GM21360 (cell line): Measurements from ENCODE around the gene MGAT5B.
"Not testable (repeated sequence)": the region's sequence is repeated elsewhere in the genome, so short reads cannot be mapped to it uniquely, and the experiment has no call there.

ENCODE experiments used
- ATAC-seq: cut with Tn5 transposase; IDR thresholded peaks from one replicate; pipeline ENCODE4 v1.9.1; 2021; ENCODE audit warnings: mild to moderate bottlenecking, moderate library complexity; ENCODE audit not compliant: unreplicated experiment

The MGAT5B gene

GRCh38 chr17:76847031-76847430 is 21.2 kb upstream of the MGAT5B start:
- ATAC-seq, result no peak

- ATAC-seq, result no peak
Observed at GRCh38 chr17:76848670-76849069, 19.5 kb upstream of the MGAT5B start.

DNA sequence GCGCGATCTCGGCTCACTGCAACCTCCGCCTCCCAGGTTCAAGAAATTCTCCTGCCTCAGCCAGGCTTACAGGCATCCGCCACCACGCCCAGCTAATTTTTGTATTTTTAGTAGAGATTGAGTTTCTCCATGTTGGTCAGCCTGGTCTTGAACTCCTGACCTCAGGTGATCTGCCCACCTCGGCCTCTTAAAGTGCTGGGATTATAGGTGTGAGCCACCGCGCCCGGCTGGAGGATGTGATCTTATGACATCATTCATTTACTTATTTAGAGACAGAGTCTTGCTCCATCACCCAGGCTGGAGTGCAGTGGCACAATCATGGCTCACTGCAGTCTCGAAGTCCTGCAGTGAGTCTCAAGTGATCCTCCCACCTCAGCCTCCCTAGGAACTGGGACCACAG is 19.0 kb upstream of the MGAT5B start:
- not testable (repeated sequence) for ATAC-seq

DNA sequence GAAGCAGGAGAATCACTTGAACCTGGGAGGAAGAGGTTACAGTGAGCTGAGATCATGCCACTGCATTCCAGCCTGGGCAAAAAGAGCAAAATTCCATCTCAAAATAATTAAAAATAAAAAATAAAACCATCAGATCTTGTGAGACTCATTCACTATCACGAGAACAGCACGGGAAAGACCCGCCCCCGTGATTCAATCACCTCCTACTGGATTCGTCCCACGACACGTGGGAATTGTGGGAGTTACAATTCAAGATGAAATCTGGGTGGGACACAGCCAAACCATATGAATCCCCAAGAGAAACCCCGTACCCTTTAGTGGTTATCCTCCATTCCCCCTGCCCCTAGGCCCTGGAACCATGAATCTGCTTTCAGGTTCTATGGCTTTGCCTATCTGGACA is 15.4 kb upstream of the MGAT5B start:
- ATAC-seq, result no peak

DNA sequence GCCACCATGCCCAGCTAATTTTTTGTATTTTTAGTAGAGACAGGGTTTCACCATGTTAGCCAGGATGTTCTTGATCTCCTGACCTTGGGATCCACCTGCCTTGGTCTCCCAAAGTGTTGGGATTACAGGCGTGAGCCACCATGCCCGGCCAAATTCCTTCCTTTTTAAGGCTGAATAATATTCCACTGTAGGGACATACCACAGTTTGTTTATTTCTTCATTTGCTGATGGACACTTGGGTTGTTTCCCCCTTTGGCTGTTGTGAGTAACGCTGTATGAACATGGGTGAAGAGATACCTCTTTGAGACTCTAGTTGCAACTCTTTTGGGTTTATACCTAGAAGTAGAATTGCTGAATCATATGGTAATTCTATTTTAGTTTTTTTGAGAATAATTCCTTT is 13.1 kb upstream of the MGAT5B start:
- ATAC-seq, result no peak

DNA sequence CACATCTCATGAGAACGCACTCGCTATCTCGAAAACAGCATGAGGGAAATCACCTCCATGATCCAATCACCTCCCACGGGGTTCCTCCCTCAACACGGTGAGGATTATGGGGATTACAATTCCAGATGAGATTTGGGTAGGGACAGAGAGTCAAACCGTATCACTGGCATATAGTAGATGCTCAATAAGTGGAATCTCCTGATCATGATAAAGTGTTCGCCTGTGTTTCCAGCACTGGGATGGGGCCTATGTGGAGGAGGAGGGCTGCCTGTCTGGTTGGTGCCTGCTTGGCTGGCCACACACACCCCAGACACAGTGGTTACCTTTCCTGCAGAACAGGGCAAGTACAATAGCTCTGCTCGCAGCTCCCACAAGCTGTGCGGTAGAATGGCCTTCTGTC is 6.1 kb upstream of the MGAT5B start:
- ATAC-seq, result no peak

DNA sequence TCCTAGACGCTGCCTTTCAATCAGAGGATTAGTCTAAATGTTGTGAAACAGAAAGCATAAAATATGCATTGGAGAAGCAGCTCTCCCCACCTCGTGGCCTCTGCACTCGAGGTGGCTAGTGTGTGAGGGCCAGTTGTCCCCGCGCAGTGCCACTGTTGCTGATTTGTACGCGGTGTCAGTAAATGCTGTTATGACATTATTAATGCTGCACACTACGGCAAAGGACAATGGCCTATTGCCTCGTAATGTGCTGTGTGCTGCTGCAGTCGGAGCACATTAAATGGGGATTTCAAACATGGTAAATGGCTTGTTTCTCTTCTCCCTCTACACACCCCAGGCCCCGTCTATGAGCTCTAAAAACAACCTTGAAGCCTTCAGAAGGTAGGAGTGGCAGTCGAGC is 5.7 kb upstream of the MGAT5B start:
- ATAC-seq, result no peak

GRCh38 chr17:76864024-76864423 is 4.2 kb upstream of the MGAT5B start:
- ATAC-seq, result no peak

DNA sequence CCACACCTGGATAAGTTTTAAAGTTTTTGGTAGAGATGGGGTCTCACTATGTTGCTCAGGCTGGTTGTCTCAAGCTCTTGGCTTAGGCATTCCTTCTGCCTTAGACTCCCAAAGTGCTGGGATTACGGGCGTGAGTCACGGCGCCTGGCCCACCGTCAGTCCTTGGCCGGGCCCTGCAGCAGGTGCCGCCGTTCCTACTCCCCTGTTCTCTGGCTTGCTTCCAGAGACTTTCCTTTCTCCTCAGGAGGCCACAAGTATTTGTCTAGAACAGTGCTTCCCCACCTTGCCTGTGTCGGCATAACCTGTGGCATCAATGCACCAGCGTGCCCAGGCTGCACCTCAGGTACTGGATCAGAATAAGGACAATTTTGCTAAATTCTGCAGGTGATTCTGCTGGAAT is 3.0 kb upstream of the MGAT5B start:
- ATAC-seq, result no peak

DNA sequence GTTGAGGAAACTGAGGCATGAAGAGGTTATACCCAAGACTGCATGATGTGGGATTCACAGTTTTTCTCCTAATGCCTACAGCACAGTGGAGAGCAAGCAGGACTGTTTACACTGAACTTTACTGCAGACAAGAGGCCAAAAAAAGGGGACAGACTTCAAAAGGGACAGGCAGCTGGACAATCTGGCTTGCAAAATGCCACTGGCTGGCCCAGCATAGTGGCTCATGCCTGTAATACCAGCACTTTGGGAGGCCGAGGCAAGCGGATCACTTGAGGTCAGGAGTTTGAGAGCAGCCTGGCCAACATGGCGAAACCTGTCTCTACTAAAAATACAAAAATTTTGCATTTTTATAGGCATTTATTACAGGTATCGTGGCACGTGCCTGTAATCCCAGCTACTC is 2.0 kb upstream of the MGAT5B start:
- ATAC-seq, result no peak

- no peak for ATAC-seq
Observed at GRCh38 chr17:76866774-76867577, 1.2 kb upstream of the MGAT5B start.

- ATAC-seq, result no peak
Observed at GRCh38 chr17:76867578-76868175, 527 bp upstream of the MGAT5B start.

GRCh38 chr17:76868669-76869495 is 678 bp downstream of the MGAT5B start:
- ATAC-seq, result no peak

GRCh38 chr17:76869496-76870376 is 1.5 kb downstream of the MGAT5B start:
- ATAC-seq, result no peak

- no peak for ATAC-seq
Observed at GRCh38 chr17:76870377-76870714, 2.1 kb downstream of the MGAT5B start.

- ATAC-seq, result no peak
Observed at GRCh38 chr17:76871668-76872067, 3.5 kb downstream of the MGAT5B start.

DNA sequence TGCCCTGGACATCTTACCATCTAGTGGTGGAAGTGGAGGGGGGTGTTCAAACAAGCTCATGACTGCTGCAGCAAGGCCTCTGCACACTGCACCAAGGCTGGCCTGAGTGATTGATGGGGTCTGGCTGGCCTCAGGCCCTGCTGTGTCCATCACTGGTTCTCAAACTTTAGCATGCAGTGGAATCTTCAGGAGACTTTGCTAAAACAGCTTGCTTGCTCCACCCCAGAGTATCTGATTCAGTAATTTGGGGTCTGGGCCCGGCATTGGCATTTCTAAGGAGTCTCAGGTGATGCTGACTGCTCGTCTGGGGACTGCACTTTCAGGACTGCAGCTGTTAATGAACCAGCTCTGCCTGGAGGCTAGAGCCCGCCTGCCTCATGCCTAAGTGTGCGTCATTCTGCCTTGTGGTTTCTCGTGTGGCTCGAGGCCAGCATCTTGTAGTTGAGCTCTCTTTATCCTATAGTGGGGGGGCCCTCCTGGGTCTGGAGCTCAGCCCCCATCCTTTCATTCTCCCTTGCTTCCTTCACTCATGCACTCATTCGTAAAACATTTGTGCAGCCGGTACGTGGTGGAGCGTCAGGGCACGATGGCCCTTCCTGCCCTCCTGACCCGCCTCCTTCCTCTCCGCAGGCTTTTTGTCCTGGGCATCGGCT is 4.1 kb downstream of the MGAT5B start:
- ATAC-seq, result no peak

DNA sequence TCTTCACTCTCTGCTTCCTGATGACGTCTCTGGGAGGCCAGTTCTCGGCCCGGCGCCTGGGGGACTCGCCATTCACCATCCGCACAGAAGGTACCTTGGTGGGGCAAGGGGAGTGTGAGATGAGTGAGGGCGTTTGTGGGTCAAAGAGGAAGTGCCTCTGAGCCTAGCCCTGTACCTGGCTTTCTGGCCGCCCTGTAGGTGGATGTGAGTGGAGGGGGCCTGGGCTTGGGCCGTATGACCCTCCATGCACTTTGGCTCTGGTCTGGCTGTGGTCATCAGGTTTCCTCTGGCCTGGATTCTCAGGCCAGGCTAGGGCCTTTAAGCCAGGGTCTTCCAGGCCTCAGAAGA is 4.6 kb downstream of the MGAT5B start:
- ATAC-seq, result no peak

GRCh38 chr17:76873856-76874255 is 5.7 kb downstream of the MGAT5B start:
- no peak for ATAC-seq

GRCh38 chr17:76877437-76877836 is 9.2 kb downstream of the MGAT5B start:
- no peak for ATAC-seq

DNA sequence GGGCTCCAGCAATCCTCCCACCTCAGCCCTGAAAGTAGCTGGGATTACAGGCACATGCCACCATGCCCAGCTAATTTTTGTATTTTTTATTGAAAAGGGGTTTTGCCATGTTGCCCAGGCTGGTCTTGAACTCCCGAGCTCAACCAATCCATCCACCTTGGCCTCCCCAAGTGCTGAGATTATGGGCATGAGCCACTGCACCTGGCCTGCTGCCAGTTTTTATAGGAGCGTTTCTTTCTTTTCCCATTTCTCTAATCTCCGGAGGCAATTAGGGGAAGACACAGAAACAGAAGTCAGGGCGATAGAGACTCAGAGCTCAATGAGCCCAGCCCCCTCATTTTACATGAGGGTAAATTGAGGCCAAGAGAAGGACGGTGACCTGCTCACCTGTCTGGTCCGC is 10.4 kb downstream of the MGAT5B start:
- ATAC-seq, result no peak
